Colonic mucosa (tissue), 4 donors: Measurements from ENCODE around the gene GAGE13. TPM values are rescaled to one million over a fixed set of nuclear protein-coding genes. Genes with fewer than 3 reads are reported as not detected.
"Not testable (repeated sequence)": the region's sequence is repeated elsewhere in the genome, so short reads cannot be mapped to it uniquely, and the experiment has no call there.

Source experiments
- DNase-seq: peaks from one replicate; pipeline ENCODE4 v3.0.0-alpha.2; 2020
- H3K27ac ChIP-seq: fragments of 200-600 bp; one replicate; pipeline ENCODE4 v1.8.0; 2021
- H3K27me3 ChIP-seq: fragments of 200-600 bp; one replicate; pipeline ENCODE4 v1.8.0; 2021
- H3K36me3 ChIP-seq: fragments of 200-600 bp; one replicate; pipeline ENCODE4 v1.8.0; 2021
- H3K4me1 ChIP-seq: fragments of 200-600 bp; one replicate; pipeline ENCODE4 v1.8.0; 2021; ENCODE audit warnings: mild to moderate bottlenecking
- H3K4me3 ChIP-seq: fragments of 200-600 bp; one replicate; pipeline ENCODE4 v1.8.0; 2021
- H3K9ac ChIP-seq, 2 donors: one replicate each; pipeline ENCODE4 v1.7.0; 2013; ENCODE audit warnings: control low read depth in 2 of 2, low read depth in 2 of 2, low read length in 2 of 2
- H3K9me3 ChIP-seq: fragments of 200-600 bp; one replicate; pipeline ENCODE4 v1.8.0; 2021
- intact Hi-C: fragments of 100-400 bp; cut with DNase I; formaldehyde crosslinking; loops from one replicate; pipeline ENCODE4 v1.14.1; 2022
- total RNA-seq, 2 donors: library from RNA; stranded (reverse); fragmentation: NEBNext Ultra II Directional in 1 of 2; extraction: Animal tissue kit (Norgen Biotek cat#: 25700) in 1 of 2; gene quantifications; one replicate each; pipeline ENCODE4 v1.2.1, GENCODE V29; 2021
- TF ChIP-seq, protein P1 (sequence below): fragments of 200-600 bp; IDR thresholded peaks from one replicate; pipeline ENCODE4 v1.8.0; 2022; ENCODE audit warnings: antibody characterized with exemption, mild to moderate bottlenecking
- donor health status: healthy.
- donor health status: DM: no; HTN: no; CAD: no.
- donor health status: DM: no; HTN: no; CAD: no.

The GAGE13 gene, protein sequence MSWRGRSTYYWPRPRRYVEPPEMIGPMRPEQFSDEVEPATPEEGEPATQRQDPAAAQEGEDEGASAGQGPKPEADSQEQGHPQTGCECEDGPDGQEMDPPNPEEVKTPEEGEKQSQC
- not detected for total RNA-seq

DNA sequence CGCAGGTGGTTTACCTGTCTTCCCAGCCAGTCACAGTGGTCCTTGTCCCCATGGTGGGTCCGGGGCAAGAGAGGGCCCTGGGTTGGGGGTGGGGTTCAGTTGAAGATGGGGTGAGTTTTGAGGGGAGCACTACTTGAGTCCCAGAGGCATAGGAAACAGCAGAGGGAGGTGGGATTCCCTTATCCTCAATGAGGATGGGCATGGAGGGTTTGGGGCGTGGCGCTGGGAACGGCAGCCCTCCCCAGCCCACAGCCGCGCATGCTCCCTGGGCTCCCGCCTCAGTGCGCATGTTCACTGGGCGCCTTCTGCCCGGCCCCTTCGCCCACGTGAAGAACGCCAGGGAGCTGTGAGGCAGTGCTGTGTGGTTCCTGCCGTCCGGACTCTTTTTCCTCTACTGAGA, at the start of gene GAGE13:
Gene GAGE13 (plus strand): TSS at position 301 of the 400 bp plus-strand sequence. CDS start 1,156 bp downstream, outside the sequence.
- intact Hi-C loops, DNase-seq, H3K27me3 ChIP-seq, H3K9ac ChIP-seq, H3K4me1 ChIP-seq, H3K36me3 ChIP-seq, H3K4me3 ChIP-seq, H3K27ac ChIP-seq, H3K9me3 ChIP-seq: not testable (repeated sequence)

DNA sequence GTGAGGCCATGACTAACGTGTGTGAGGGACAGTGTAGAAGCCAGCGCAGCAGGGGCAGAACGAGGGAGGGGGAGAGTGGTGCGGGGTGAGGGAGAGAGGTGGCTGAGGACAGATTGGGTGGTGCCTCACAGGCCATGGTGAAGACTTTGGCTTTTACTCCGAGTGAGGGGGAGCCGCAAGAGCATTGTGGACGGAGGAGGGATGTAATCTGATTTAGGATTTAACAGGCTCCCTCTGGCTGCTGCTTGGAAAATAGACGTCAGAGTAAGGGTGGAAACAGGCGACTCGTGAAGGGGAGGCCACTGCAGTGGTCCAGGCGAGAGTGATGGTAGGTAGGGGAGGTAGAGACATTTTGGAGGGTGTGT, 48.8 kb upstream of the GAGE13 start:
- Histone ChIP-seq H3K9me3 (no peaks in the 10 kb centered on the region), H3K4me3 (no peak overlapping the region), H3K27me3 (no peaks in the 10 kb centered on the region), H3K36me3 (no peaks in the 10 kb centered on the region), H3K27ac (no peak overlapping the region), H3K4me1 (no peaks in the 10 kb centered on the region), H3K9ac (no peak overlapping the region)
- TF ChIP-seq, protein P1, sequence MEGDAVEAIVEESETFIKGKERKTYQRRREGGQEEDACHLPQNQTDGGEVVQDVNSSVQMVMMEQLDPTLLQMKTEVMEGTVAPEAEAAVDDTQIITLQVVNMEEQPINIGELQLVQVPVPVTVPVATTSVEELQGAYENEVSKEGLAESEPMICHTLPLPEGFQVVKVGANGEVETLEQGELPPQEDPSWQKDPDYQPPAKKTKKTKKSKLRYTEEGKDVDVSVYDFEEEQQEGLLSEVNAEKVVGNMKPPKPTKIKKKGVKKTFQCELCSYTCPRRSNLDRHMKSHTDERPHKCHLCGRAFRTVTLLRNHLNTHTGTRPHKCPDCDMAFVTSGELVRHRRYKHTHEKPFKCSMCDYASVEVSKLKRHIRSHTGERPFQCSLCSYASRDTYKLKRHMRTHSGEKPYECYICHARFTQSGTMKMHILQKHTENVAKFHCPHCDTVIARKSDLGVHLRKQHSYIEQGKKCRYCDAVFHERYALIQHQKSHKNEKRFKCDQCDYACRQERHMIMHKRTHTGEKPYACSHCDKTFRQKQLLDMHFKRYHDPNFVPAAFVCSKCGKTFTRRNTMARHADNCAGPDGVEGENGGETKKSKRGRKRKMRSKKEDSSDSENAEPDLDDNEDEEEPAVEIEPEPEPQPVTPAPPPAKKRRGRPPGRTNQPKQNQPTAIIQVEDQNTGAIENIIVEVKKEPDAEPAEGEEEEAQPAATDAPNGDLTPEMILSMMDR: no peak
- intact Hi-C loops: no loop called here
- DNase-seq: no peak

DNA sequence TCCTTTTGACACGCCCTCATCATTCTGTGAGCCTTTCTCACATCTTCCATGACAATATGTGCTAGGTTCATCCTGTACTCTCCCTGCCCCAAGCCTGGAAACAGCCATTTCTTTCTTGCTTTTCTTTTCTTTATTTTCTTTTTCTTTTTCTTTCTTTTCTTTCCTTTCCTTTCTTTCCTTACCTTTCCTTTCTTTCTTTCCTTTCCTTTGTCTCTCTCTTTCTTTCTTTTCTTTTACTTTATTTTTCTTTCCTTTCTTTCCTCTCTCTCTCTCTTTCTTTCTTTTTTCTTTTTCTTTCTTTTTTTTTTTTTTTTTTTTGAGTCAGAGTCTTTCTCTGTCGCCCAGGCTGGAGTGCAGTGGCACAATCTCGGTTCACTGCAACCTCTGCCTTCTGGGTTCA, 47.2 kb upstream of the GAGE13 start:
- DNase-seq: no peak
- Histone ChIP-seq H3K9me3 (no peaks in the 10 kb centered on the region), H3K4me3 (no peak overlapping the region), H3K4me1 (no peaks in the 10 kb centered on the region), H3K27me3 (no peaks in the 10 kb centered on the region), H3K9ac (no peak overlapping the region), H3K36me3 (no peaks in the 10 kb centered on the region), H3K27ac (no peak overlapping the region)
- intact Hi-C loops: no loop called here
- TF ChIP-seq, protein P1: no peak

DNA sequence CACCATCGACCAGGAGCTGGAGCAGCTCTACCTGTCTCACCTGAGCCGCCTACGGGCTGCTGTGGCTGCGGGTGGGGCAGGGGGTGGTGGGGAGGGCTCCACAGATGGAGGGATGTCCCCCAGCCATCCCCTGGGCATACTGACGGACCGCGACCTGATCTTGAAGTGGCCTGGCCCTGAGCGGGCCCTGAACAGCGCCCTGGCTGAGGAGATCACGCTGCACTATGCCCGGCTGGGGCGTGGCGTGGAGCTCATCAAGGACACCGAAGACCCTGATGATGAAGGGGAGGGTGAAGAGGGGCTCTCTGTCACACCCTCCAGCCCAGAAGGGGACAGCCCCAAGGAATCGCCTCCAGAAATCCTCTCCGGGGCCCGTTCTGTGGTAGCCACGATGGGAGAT, 45.2 kb upstream of the GAGE13 start:
- H3K27me3 ChIP-seq: no peaks in the 10 kb centered on the region
- H3K4me1 ChIP-seq: no peaks in the 10 kb centered on the region
- H3K9me3 ChIP-seq: no peaks in the 10 kb centered on the region
- no peak for DNase-seq
- H3K36me3 ChIP-seq: no peaks in the 10 kb centered on the region
- no peak overlapping the region for H3K27ac ChIP-seq
- intact Hi-C loops: no loop called here
- no peak overlapping the region for H3K9ac ChIP-seq
- TF ChIP-seq, protein P1: no peak
- H3K4me3 ChIP-seq: no peak overlapping the region

DNA sequence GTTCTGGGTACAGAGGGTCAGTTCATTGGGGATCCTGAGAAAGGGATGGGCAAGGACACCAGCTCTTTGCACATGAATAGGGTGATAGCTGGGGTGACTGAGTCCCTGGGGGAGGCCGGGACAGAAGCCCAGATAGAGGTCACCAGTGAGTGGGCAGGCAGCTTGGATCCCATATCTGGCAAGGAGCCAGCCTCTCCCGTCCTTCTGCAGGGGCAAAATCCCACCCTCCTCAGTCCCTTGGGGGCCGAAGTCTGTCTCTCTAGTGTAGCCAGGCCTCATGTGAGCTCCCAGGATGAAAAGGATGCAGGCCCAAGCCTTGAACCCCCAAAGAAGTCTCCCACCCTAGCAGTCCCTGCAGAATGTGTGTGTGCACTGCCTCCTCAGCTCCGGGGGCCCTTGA, 44.8 kb upstream of the GAGE13 start:
- intact Hi-C loops: no loop called here
- Histone ChIP-seq H3K4me3 (no peak overlapping the region), H3K36me3 (no peaks in the 10 kb centered on the region), H3K27me3 (no peaks in the 10 kb centered on the region), H3K9me3 (no peaks in the 10 kb centered on the region), H3K4me1 (no peaks in the 10 kb centered on the region), H3K27ac (no peak overlapping the region), H3K9ac (no peak overlapping the region)
- DNase-seq: no peak
- TF ChIP-seq, protein P1: no peak

DNA sequence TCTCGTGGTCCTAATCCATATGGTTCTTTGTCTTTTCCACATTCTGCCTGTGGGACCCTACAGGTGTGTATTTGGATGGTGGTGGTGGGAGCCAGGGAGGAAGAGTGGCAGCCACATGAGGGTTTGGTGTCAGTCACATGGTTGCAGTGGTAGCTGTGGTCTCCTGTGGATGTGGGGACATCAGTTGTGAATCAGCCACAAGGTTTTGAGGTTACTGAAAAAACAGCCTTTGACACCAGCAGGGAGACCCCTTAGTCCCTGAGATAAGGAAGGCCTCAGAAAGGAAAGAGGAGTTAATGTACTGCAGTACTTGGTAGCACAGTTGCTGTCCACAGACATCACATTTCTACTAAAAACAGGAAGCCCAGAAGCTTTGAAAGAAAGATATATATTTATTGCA, 43.7 kb upstream of the GAGE13 start:
- DNase-seq: no peak
- Histone ChIP-seq H3K4me3 (no peak overlapping the region), H3K4me1 (no peaks in the 10 kb centered on the region), H3K27ac (no peak overlapping the region), H3K36me3 (no peaks in the 10 kb centered on the region), H3K27me3 (no peaks in the 10 kb centered on the region), H3K9me3 (no peaks in the 10 kb centered on the region), H3K9ac (no peak overlapping the region)
- TF ChIP-seq, protein P1: no peak
- intact Hi-C loops: no loop called here
